GM21723 (cell line): Measurements from ENCODE around the gene TAS1R1.
"Not testable (repeated sequence)": the region's sequence is repeated elsewhere in the genome, so short reads cannot be mapped to it uniquely, and the experiment has no call there.

Source experiments
- ATAC-seq: cut with Tn5 transposase; IDR thresholded peaks from one replicate; pipeline ENCODE4 v1.9.1; 2021; ENCODE audit warnings: mild to moderate bottlenecking, moderate library complexity; ENCODE audit not compliant: unreplicated experiment

The TAS1R1 gene

DNA sequence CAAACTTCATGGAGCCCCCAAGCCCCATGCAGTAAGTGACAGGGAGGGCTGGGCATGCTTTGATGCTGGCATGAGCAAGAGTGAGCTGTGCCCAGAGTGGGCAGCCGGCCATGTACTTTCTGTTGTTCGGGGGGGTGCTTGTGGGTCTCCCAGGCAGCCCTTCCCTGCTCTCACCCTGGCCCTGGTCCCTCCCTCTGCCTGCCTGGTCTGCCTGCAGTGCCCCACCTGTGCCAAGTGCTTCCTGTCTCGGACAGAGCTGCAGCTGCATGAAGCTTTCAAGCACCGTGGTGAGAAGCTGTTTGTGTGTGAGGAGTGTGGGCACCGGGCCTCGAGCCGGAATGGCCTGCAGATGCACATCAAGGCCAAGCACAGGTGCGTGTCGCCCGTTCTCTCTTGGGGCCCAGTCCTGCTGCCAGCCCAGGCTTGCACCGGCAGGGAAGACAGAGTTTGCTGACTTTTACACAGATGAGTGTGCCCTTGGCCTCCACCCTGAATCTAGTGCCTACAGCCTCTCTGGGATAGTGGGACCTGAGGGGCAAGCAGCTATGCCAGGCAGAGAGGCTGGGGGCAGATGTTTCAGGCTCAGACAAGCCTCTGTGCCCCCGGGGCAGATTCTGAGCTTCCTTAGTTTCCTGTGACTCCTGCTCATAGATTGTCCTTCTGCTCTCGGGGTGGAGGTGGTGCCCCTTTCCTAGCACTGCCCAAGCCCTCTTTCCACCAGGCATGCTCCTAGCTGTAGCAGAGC, 32.3 kb downstream of the TAS1R1 start:
- ATAC-seq = no peak

DNA sequence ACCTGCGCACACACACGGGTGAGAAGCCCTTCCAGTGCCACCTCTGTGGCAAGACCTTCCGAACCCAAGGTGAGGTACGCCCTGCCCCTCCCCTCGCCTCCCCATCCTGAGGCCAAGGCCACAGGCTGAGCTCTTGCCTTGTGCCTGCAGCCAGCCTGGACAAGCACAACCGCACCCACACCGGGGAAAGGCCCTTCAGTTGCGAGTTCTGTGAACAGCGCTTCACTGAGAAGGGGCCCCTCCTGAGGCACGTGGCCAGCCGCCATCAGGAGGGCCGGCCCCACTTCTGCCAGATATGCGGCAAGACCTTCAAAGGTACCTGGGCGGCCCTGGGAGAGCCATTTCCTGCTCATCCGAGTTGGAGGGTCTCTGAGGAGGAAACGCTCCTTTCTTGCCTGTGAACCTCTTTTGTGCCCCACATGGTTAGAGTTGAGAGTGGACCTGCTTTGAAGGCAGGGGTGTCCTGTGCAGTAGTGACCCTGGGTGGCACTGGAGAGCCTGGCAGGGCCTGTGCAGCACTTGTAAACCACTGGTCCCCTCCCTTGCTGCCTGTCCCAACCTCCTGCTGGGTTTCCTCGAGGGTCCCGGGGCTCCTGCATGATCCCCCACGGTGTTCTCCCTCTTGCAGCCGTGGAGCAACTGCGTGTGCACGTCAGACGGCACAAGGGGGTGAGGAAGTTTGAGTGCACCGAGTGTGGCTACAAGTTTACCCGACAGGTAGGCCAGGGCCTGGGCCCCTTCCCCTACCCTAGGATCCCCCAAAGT, 33.2 kb downstream of the TAS1R1 start:
- ATAC-seq = no peak

DNA sequence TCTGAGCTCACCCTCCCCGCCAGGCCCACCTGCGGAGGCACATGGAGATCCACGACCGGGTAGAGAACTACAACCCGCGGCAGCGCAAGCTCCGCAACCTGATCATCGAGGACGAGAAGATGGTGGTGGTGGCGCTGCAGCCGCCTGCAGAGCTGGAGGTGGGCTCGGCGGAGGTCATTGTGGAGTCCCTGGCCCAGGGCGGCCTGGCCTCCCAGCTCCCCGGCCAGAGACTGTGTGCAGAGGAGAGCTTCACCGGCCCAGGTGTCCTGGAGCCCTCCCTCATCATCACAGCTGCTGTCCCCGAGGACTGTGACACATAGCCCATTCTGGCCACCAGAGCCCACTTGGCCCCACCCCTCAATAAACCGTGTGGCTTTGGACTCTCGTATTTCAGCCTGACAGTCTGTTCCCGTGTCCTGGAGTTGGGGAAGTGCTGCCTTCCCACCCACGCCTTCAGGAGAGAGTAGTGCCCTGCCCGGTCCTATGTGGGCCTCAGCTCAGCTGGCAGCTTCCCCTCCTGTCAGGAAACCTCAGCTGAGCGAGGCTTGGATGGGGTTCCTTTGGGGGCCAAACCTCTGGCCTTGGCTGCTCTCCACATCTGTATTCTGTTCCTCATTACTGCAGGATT, 33.9 kb downstream of the TAS1R1 start:
- no peak for ATAC-seq

DNA sequence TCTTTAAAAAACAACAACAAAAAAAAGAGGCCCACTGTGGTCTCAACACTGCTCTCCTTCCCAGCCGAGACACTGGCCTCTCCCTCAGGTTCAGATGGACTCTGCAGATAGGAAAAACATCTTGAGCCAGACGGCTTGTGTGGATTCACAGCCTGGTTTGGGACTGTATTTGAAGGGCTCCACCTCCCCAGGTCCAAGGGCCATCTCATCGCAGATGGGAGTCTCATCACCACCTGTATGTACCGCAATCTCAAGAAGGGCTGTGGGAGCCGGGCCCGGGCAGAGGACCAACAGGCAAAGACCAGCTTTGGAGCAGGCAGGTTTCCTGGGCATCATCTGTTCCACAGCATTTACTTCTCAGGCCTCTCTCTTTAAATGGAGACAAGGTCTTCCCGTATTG, 34.9 kb downstream of the TAS1R1 start:
- ATAC-seq = no peak

DNA sequence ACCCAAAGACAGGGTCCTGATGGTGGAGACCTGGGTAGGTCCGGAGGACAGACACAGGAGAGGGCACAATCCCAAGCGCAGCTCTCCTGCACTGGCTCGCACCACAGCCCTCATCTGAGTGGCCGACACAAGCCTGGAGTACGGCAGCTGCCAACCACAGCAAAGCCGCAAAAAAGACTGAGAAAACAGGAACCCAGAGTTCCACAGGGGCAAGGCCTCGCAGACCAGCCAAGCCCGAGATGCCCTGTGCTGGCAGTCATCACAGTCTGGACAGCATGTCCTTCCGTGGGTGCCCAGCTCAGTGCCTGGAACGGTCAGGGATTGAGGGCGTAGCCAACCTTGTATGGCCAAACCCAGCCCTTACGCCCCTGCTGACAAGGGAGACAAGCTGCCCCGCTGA, 36.1 kb downstream of the TAS1R1 start:
- ATAC-seq = no peak

- ATAC-seq = no peak
Observed at GRCh38 chr1:6591644-6592043, 36.5 kb downstream of the TAS1R1 start.

- no peak for ATAC-seq
Observed at GRCh38 chr1:6592441-6592840, 37.3 kb downstream of the TAS1R1 start.

DNA sequence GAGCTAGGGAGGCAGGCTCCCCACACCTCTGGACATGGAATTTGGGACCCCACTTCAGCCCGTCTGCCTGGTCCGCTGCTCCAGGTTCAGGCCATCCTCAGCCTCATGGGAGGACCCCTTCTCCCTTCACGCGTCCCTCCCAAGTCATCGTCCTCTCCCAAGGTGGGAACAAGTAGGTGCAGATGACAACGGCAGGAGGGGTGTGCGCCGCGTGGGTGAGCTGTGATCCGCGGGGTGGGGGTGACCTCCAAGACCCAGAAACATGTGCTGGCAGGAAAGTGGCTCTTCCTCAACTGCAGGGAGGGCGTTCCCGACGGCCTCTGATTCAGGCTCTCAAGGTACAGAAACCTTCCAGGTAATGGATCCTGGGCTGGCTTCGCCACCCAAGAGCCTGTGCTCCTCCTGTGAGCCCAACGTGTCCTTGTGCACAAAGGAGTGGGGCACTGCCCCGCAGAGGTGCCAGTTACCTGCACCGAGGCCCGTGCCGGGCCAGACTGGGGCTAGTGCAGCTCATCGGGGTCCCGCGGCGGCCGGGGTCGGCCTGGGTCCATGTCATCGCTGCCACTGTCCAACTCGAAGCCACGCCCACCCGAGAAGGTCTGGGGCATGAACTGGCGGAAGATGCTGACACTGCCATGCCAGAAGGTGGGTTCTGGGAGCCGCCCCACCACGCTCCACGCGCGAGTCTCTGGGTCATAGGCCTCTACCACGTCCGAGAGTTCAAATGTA, 37.9 kb downstream of the TAS1R1 start:
- ATAC-seq = no peak

GRCh38 chr1:6593810-6594209, 38.7 kb downstream of the TAS1R1 start:
- ATAC-seq = no peak

DNA sequence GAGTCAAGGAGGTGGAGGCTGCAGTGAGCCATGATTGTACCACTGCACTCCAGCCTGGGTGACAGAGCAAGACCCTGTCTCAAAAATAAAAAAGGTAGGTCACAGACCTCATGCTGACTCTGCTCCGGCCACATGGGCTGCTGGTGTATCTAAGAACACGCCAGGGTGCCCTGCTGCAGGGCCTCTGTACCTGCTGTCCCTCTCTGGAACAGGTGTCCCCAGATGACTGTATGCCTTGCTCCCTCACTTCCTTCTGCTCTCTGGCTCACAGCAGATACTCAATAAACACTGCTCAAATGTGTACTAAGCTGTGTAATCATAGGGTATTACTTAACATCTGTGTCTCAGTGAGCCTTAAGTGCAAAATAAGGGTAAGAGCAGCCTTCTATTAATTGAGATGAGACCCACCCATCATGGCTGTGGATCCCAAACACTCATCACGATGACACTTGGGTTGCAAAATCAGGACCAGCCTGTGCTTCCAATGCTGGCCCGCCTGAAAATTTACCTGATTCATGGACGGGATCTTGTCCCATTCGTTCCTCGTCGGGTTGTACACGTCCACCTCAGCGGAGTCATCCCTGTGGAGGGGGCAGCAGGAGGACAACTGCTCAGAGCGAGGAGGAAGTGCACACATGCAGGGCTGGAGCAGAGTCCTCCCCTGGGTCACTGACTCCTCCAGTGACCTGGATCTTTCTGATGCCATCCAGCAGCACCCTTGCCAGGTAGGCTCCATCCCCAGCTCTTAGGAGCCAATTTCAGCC, 40.1 kb downstream of the TAS1R1 start:
- ATAC-seq = no peak

- ATAC-seq = no peak
Observed at GRCh38 chr1:6596351-6596750, 41.2 kb downstream of the TAS1R1 start.

- no peak for ATAC-seq
Observed at GRCh38 chr1:6596886-6597776, 42.0 kb downstream of the TAS1R1 start.

DNA sequence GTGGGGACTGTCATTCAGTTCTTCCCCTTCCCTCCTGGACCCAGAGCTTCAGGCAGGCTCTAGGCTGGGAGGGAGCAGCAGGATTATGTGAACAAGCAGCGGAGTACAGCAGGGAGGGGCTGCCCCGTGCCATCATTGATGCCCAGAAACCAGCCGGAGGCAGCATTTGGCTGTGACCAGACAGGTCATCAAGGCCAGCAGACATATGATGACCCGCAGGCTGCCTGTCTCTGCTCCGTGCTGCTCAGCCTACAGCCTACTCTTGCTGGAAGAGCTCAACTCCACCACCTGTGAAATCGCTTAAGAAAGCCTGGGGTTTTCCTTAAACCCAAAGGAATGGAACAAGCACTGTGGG, 42.6 kb downstream of the TAS1R1 start:
- ATAC-seq = no peak

DNA sequence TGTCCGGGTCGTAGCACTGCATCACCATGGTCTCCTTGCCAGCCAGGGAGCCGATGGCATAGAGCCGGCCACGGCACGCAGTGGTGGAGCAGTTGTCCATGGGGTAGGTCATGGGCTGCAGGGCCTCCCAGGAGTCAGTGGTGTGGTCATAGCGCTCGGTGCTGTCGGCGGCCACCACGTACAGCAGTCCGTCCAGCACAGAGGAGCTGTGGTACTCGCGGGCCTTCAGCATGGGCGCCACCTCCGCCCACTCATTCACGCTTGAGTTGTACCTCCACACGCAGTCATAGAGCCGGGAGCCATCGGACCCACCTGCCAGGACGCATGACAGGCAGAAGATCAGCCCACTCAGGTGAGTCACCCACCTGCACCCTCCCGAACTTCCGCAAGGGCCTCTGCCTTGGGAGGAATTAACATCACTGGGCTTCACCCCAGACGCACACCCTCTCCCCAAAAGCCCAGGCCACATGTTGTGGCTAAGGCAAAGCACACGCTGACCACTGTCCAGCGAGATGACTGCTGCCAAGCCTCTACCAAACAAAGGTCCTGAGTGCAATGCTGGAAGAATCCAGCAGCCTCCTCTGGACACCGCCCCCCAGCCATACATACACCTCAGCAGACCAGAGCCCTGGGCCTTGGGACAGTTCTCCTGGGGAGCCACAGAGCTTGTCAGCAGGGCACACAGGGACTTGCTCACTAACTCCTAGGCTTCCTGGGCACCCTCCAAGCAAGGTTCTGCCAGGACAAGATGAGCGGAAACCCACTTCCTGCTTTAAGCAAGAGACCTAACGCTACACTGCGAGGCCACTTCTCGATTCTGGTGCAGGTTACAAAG, 44.3 kb downstream of the TAS1R1 start:
- no peak for ATAC-seq

- not testable (repeated sequence) for ATAC-seq
Observed at GRCh38 chr1:6599991-6600390, 44.9 kb downstream of the TAS1R1 start.

GRCh38 chr1:6600410-6601048, 45.4 kb downstream of the TAS1R1 start:
- ATAC-seq = no peak

DNA sequence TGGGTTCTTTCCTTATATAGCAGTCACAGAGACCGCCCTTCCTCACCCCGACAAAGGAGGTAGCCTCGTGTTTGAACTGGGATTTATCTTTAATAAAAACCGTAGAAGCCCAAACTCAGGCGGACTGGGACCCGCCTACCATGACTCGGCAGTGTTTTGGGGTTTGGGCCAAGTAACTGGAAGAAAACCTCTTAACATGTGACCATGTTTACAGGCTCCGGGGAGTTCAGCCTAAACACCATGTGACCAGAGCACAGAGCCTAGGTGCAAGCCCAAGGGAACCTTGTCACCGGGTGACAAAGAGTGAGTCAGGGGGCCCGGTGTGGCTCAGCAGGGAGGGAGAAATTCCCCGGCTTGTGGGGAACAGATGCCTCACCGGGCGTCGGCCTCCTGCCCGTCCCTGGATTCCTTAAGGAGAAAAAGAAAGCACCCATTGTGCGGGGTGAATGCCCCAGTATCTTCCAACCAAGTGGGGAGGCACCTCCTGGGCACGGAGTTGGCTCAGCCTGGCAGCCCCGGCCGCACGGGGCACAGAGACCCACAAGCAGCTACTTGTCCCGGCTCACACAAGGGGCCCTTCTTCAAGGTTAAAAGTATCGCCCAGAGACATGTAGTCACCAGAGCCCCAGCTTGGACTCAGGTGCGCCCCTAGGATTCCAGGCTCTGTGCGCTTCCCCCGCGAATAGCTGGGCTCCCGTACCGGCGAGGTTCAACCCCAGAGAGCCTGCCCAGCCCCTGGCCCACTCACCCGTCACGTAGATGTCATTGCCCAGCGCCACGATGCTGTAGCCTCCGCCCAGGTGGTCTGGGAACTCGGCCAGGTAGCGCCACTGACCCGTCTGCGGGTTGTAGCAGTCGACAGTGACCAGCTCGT, 46.2 kb downstream of the TAS1R1 start:
- no peak for ATAC-seq
